BJ (cell line): ENCODE results near the gene GNPNAT1. TPM values are rescaled to one million over a fixed set of nuclear protein-coding genes. Genes with fewer than 3 reads are reported as not detected.

Experiments
- CTCF ChIA-PET: fragments of 350-600 bp; formaldehyde crosslinking; extraction: SDS; loops from one replicate; lab custom pipeline; 2021; ENCODE audit warnings: antibody characterized with exemption, inconsistent platforms; lab: Yijun Ruan, JAX
- POLR2A ChIA-PET: fragments of 300-600 bp; sonication (Branson Sonifier 250); formaldehyde crosslinking; extraction: SDS; loops from one replicate; lab custom pipeline; 2021; ENCODE audit warnings: antibody characterized with exemption; lab: Charles Lee
- DNase-seq: peaks from one replicate; pipeline ENCODE4 v3.0.0-alpha.2; 2011; ENCODE audit warnings: low read depth
- H3K27me3 ChIP-seq: 2 replicates; pipeline ENCODE4 v1.6.0; 2011; ENCODE audit warnings: low read length; ENCODE audit not compliant: control insufficient read depth, insufficient read depth
- H3K36me3 ChIP-seq: 2 replicates; pipeline ENCODE4 v1.5.1; 2011; ENCODE audit warnings: low read length; ENCODE audit not compliant: control insufficient read depth, insufficient read depth
- H3K4me3 ChIP-seq: 2 replicates; pipeline ENCODE4 v1.5.1; 2011; ENCODE audit warnings: low read depth, mild to moderate bottlenecking, control low read depth, low read length
- CTCF ChIP-seq: IDR thresholded peaks from 2 replicates; pipeline ENCODE4 v1.5.1; 2011; ENCODE audit warnings: low read depth, mild to moderate bottlenecking, control low read depth, inconsistent platforms, low read length, moderate library complexity; ENCODE audit not compliant: insufficient read depth
- polyA plus RNA-seq: library from polyadenylated mRNA; depleted of rRNA; stranded (reverse); fragments of >200 nt; gene quantifications from 2 replicates; pipeline ENCODE4 v1.2.3, GENCODE V29; 2011

The GNPNAT1 gene
- polyA plus RNA-seq, 1 experiment, result 19.0 TPM

DNA sequence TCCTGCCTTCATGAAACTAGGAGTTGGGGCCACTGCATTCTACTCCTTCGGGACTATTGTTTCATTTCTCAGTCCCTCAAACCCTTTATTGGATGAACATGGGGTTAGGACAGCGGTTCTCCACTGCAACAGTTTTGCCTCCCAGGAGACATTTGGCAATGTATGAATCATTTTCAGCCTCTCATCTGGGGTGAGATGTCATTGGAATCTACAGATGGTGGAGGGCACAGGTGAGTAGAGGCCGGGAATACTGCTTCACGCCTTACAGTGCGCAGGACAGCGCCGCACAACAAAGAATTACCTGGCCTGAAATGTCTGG is 649 bp upstream of the GNPNAT1 start:
- no peak for TF ChIP-seq CTCF
- H3K4me3 ChIP-seq, result peak overlapping the region; percentile 82
- H3K36me3 ChIP-seq, result no peaks in the 10 kb centered on the region
- DNase-seq, result no peak
- ChIA-PET CTCF (no interaction called here), POLR2A (interaction anchor here (0.6 to 0.9 kb wide), 3 partner anchors 10 to 259 kb away, joined by 3 to 5 read pairs (median 4); no protein-coding TSS in a partner anchor)
- H3K27me3 ChIP-seq, result no peaks in the 10 kb centered on the region

DNA sequence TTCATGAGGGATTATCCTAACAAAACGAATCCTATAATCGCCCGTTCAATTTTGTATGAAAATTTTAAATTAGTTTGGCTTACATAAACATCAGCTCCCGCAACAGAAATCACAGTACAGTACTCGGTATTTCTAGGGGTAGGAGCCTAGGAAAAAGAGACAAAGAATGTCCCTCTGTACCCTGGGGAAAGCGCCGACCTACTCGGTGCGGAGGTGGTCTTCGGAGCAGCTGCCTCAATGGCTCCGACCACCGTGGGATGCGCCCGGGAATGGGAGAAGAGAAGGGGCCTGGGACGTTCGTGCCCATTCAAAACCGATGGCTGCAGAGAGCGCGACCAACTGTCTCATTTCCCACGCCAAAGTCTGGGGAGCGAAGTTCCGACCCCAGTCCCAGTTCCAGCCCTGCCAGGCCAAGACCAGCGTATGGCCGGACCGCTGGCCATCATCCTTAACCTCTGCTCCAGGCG is 618 bp downstream of the GNPNAT1 start:
- no peak for DNase-seq

GRCh38 chr14:52790011-52790755 is 1.2 kb downstream of the GNPNAT1 start:
- ChIA-PET CTCF (interaction anchor here (0.6 kb wide), 1 partner anchor 592 kb away, joined by 3 read pairs; no protein-coding TSS in a partner anchor), POLR2A (no interaction called here)
- no peak for TF ChIP-seq CTCF

More for the DNA sequence above, 618 bp downstream of the GNPNAT1 start:
- TF ChIP-seq CTCF, result no peak
- no peaks in the 10 kb centered on the region for H3K36me3 ChIP-seq
- ChIA-PET CTCF (interaction anchor here (0.6 kb wide), 1 partner anchor 592 kb away, joined by 3 read pairs; no protein-coding TSS in a partner anchor), POLR2A (no interaction called here)
- peak overlapping the region; percentile 82 for H3K4me3 ChIP-seq
- H3K27me3 ChIP-seq, result no peaks in the 10 kb centered on the region

DNA sequence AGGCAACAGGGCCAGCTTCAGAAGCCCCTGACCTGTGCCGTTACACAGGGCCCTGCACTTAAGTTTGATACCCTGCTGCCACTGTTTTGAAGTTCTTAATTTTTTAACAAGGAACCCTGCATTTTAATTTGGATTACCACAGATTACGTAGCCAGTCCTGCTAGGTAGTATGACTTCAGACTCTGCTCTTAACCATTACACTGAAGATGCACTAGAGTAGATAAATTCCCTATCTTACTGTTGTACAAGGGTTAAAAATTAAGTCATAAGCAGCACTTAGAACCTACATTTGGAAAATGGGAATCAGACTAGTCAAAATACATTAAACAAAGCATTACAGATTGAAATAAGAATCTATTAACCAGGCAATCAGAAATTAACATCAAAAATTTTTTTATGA is 2.3 kb downstream of the GNPNAT1 start:
- TF ChIP-seq CTCF, result no peak
- ChIA-PET CTCF (no interaction called here), POLR2A (no interaction called here)
- Histone ChIP-seq H3K4me3 (no peak overlapping the region), H3K36me3 (no peaks in the 10 kb centered on the region), H3K27me3 (no peaks in the 10 kb centered on the region)
- no peak for DNase-seq

More at GRCh38 chr14:52790011-52790755, 1.2 kb downstream of the GNPNAT1 start:
- Histone ChIP-seq H3K27me3 (no peaks in the 10 kb centered on the region), H3K36me3 (no peaks in the 10 kb centered on the region), H3K4me3 (peak overlapping the region; percentile 82)
- no peak for DNase-seq

DNA sequence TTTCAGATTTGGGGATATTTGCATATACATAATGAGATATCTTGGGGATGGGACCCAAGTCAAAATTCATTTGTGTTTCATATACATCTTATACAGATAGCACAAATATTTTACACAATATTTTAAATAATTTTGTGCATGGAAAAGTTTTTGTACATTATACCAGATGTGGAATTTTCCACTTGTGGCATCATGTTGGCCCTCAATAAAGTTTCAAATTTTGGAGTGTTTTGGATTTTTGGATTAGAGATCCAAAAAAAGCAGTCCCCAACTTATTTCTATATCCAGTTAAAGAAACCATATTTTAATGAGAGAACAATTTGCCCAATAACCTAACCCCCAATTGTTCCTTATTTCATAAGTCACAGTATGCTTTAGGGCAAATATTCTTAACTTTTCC is 4.5 kb downstream of the GNPNAT1 start:
- H3K27me3 ChIP-seq, result no peaks in the 10 kb centered on the region

More for the DNA sequence above, 4.5 kb downstream of the GNPNAT1 start:
- no peak for DNase-seq
- POLR2A ChIA-PET, result interaction anchor here (1.1 kb wide), 1 partner anchor 15 kb away, joined by 3 read pairs; no protein-coding TSS in a partner anchor
- Histone ChIP-seq H3K4me3 (no peak overlapping the region), H3K36me3 (no peaks in the 10 kb centered on the region)
- CTCF ChIA-PET, result no interaction called here
- TF ChIP-seq CTCF, result no peak
